GM23248 (cell line): ENCODE measurements around the gene PIP5K1C. TPM values are rescaled to one million over a fixed set of nuclear protein-coding genes. Genes with fewer than 3 reads are reported as not detected.

Source experiments
- DNase-seq: peaks from one replicate; pipeline ENCODE4 v3.0.0-alpha.2; 2015
- H2AFZ ChIP-seq: fragments of 200-600 bp; sonication (generic); 2 replicates; pipeline ENCODE4 v1.6.1; 2016; ENCODE audit warnings: antibody characterized with exemption
- H3F3A ChIP-seq: fragments of 200-600 bp; sonication (generic); 2 replicates; pipeline ENCODE4 v1.6.1; 2016; ENCODE audit warnings: mild to moderate bottlenecking, antibody characterized with exemption, mixed run types; ENCODE audit not compliant: insufficient read depth
- H3K27ac ChIP-seq: fragments of 200-600 bp; sonication (generic); 2 replicates; pipeline ENCODE4 v1.5.1; 2016; ENCODE audit warnings: mild to moderate bottlenecking
- H3K27me3 ChIP-seq: fragments of 200-600 bp; sonication (generic); replicated peaks from 2 replicates; pipeline ENCODE4 v1.6.1; 2016; ENCODE audit warnings: mild to moderate bottlenecking; ENCODE audit not compliant: insufficient read depth
- H3K36me3 ChIP-seq: fragments of 200-600 bp; sonication (generic); 2 replicates; pipeline ENCODE4 v1.6.1; 2016; ENCODE audit warnings: low read depth, mild to moderate bottlenecking
- H3K4me1 ChIP-seq: fragments of 200-600 bp; sonication (generic); 2 replicates; pipeline ENCODE4 v1.6.1; 2016; ENCODE audit warnings: mild to moderate bottlenecking; ENCODE audit not compliant: insufficient read depth
- H3K4me2 ChIP-seq: fragments of 200-600 bp; sonication (generic); one replicate; pipeline ENCODE4 v1.6.1; 2016; ENCODE audit warnings: mild to moderate bottlenecking; ENCODE audit not compliant: unreplicated experiment
- H3K4me3 ChIP-seq: fragments of 200-600 bp; sonication (generic); 2 replicates; pipeline ENCODE4 v1.5.1; 2016; ENCODE audit warnings: mild to moderate bottlenecking
- H3K79me2 ChIP-seq: fragments of 200-600 bp; sonication (generic); 2 replicates; pipeline ENCODE4 v1.6.1; 2016; ENCODE audit warnings: mild to moderate bottlenecking; ENCODE audit not compliant: insufficient read depth
- H3K9ac ChIP-seq: fragments of 200-600 bp; sonication (generic); 2 replicates; pipeline ENCODE4 v1.6.1; 2016; ENCODE audit warnings: mild to moderate bottlenecking
- H3K9me2 ChIP-seq: fragments of 200-600 bp; sonication (generic); 2 replicates; pipeline ENCODE4 v1.6.1; 2016; ENCODE audit warnings: mixed run types, mild to moderate bottlenecking, moderate library complexity; ENCODE audit not compliant: insufficient read depth
- H3K9me3 ChIP-seq: fragments of 200-600 bp; sonication (generic); one replicate; pipeline ENCODE4 v1.6.1; 2017; ENCODE audit warnings: low read depth
- H4K20me1 ChIP-seq: fragments of 200-600 bp; sonication (generic); 2 replicates; pipeline ENCODE4 v1.6.0; 2016; ENCODE audit not compliant: insufficient read depth
- EZH2 ChIP-seq: fragments of 200-600 bp; sonication (generic); IDR thresholded peaks from 2 replicates; pipeline ENCODE4 v1.6.1; 2018; ENCODE audit warnings: antibody characterized with exemption, mild to moderate bottlenecking; ENCODE audit not compliant: insufficient read depth, poor library complexity, severe bottlenecking
- EZH2phosphoT487 ChIP-seq: fragments of 200-600 bp; sonication (generic); IDR thresholded peaks from 2 replicates; pipeline ENCODE4 v1.6.1; 2018; ENCODE audit warnings: antibody characterized with exemption, moderate library complexity, mild to moderate bottlenecking, low read depth; ENCODE audit not compliant: insufficient read depth
- WGBS, 2 experiments: methylation state at CpG; one replicate each; pipeline ENCODE4 v1.1.6; 2015 to 2017; ENCODE audit warnings: low lambda C conversion rate in 2 of 2, low coverage in 1 of 2; ENCODE audit errors: missing lambda C conversion rate in 2 of 2; 5-methylcytosine and 5-hydroxymethylcytosine counted together
- in situ Hi-C: fragments of 300-500 bp; cut with MboI; formaldehyde crosslinking; loops from 2 replicates; pipeline ENCODE4 v1.15.0; 2020
- polyA plus RNA-seq: library from polyadenylated mRNA; unstranded; fragments of >200 nt; fragmentation: Nextera tagmentation; extraction: Ambion mirVana; gene quantifications from 2 replicates; pipeline ENCODE4 v1.2.1, GENCODE V29; 2016
- total RNA-seq: library from RNA; depleted of rRNA; stranded (reverse); fragments of >200 nt; shearing (Covaris generic); gene quantifications from 2 replicates; pipeline ENCODE4 v1.2.3, GENCODE V29; 2014

The PIP5K1C gene
- total and polyA plus RNA-seq, 2 experiments from 2014 or later = 31.2 to 34.0 TPM

DNA sequence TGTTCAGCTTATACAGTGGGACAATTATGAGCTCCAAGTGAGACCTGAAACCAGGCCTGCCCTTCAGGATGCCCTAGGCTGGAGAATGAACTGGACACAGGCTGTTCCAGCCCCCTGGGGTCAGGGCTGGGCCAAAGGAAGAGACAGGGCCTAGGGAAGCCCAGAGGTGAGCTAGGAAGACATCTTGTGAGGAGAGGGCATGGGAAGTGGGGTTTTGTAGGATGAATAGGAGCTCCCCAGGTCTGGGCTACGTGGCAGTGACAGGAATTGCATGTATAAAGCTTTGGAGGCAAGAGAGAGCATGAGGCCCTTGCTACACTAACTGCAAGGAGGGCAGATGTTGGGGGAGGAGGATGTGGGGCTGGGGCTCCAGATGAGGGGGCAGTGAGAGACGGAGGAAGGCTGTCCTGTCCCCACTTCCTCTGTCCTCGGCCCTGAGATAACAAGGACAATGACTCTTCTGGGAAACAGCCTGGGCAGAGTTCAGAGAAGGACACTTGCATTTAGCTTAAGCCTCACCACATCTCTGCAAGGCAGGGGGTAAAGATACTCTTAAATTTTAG lies 92.1 kb downstream of the PIP5K1C start:
- no peak for TF ChIP-seq EZH2phosphoT487
- Histone ChIP-seq H3K9me3 (no peaks in the 10 kb centered on the region), H3K4me2 (peak overlapping the region; percentile 68), H3K36me3 (no peaks in the 10 kb centered on the region), H3K4me1 (no peaks in the 10 kb centered on the region), H2AFZ (no peak overlapping the region), H3K27ac (no peak overlapping the region), H3K9ac (no peak overlapping the region), H3K79me2 (no peaks in the 10 kb centered on the region), H3K4me3 (no peak overlapping the region), H3K9me2 (no peaks in the 10 kb centered on the region), H3K27me3 (no peaks in the 10 kb centered on the region), H3F3A (no peaks in the 10 kb centered on the region; the same call in 1 of the 2 replicates), H4K20me1 (no peaks in the 10 kb centered on the region)
- WGBS, 2 experiments = 98% methylated on average over 3 of the region's 3 CpGs
- in situ Hi-C loops = loop anchor here (25.0 kb wide), 1 partner anchor 296 kb away; no protein-coding TSS in a partner anchor
- no peak for DNase-seq

GRCh38 chr19:3607303-3608078 lies 92.8 kb downstream of the PIP5K1C start:
- Histone ChIP-seq H3K79me2 (no peaks in the 10 kb centered on the region), H4K20me1 (no peaks in the 10 kb centered on the region), H3K9me2 (no peaks in the 10 kb centered on the region), H3K4me1 (no peaks in the 10 kb centered on the region), H3K27me3 (no peaks in the 10 kb centered on the region), H3F3A (no peaks in the 10 kb centered on the region; the same call in 1 of the 2 replicates), H3K4me3 (peak overlapping the region; percentile 70), H2AFZ (peak overlapping the region; percentile 80), H3K9ac (peak overlapping the region; percentile 79), H3K36me3 (no peaks in the 10 kb centered on the region), H3K9me3 (no peaks in the 10 kb centered on the region), H3K27ac (0 out of 2 replicates have a peak overlapping the region, but pooled peaks have one; percentile 17), H3K4me2 (peak overlapping the region; percentile 68)
- in situ Hi-C loops = loop anchor here (25.0 kb wide), 1 partner anchor 295 kb away; no protein-coding TSS in a partner anchor
- DNase-seq = peak; percentile 44
- 31 to 34% methylated on average over 18 to 22 of the region's 22 CpGs for WGBS, 2 experiments
- no peak for TF ChIP-seq EZH2phosphoT487
- no peak for TF ChIP-seq EZH2

- H4K20me1 ChIP-seq = no peaks in the 10 kb centered on the region
- H3F3A ChIP-seq = no peaks in the 10 kb centered on the region; the same call in 1 of the 2 replicates
- H3K9me2 ChIP-seq = no peaks in the 10 kb centered on the region
- H3K9me3 ChIP-seq = no peaks in the 10 kb centered on the region
- DNase-seq = peak; percentile 86
- H3K4me2 ChIP-seq = peak within 1 kb of the TSS; percentile 68
- TF ChIP-seq EZH2 = no peak
- no peak for TF ChIP-seq EZH2phosphoT487
- peak within 1 kb of the TSS; percentile 70 for H3K4me3 ChIP-seq
- no peaks in the 10 kb centered on the region for H3K36me3 ChIP-seq
- H2AFZ ChIP-seq = peak within 1 kb of the TSS; percentile 80
- H3K9ac ChIP-seq = peak within 1 kb of the TSS; percentile 79
- 0 out of 2 replicates have a peak within 1 kb of the TSS, but pooled peaks have one; percentile 17 for H3K27ac ChIP-seq
- no peaks in the 10 kb centered on the region for H3K27me3 ChIP-seq
- in situ Hi-C loops = loop anchor here (25.0 kb wide), 1 partner anchor 294 kb away; no protein-coding TSS in a partner anchor
- no peaks in the 10 kb centered on the region for H3K79me2 ChIP-seq
- 0 to 3% methylated on average over 21 to 26 of the region's 46 CpGs for WGBS, 2 experiments
- H3K4me1 ChIP-seq = no peaks in the 10 kb centered on the region
These were observed 93.5 kb downstream of the PIP5K1C start, which contains the start of gene TBXA2R for GRCh38 chr19:3606690-3607289. Gene TBXA2R, minus strand, starts transcription at chr19:3606875. Its CDS starts 6,241 bp downstream, at chr19:3600634.

DNA sequence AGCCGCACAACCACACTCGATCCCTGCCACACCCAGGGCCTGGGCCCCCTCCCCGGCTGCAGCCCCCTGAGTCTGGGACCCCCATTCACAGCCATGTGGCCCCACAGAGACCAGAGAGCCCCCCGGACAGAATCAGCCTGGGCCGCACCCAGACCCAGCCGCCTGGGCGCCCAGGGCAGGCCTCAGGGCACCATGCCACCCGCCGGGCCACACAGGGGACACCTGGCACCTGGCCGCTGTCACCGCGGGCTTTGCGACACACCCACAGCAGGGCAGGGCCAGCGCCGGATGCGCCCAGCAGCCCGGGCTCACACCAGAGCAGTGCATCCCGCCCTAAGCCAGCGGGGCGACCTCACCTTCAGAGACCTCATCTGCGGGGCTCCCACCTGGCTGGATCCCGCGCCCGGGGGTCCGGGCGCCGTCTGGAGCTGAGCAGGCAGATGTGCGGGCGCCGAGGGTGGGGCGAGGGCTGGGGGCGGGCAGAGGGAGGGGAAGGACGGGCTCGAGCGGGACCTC lies 94.0 kb downstream of the PIP5K1C start:
- TF ChIP-seq EZH2 (no peak), EZH2phosphoT487 (no peak)
- no peaks in the 10 kb centered on the region for H3K9me2 ChIP-seq
- no peaks in the 10 kb centered on the region for H4K20me1 ChIP-seq
- H3K4me1 ChIP-seq = no peaks in the 10 kb centered on the region
- H3K4me3 ChIP-seq = peak overlapping the region; percentile 70
- H3K79me2 ChIP-seq = no peaks in the 10 kb centered on the region
- peak overlapping the region; percentile 80 for H2AFZ ChIP-seq
- no peak overlapping the region for H3K27ac ChIP-seq
- H3K36me3 ChIP-seq = no peaks in the 10 kb centered on the region
- peak overlapping the region; percentile 79 for H3K9ac ChIP-seq
- DNase-seq = peak; percentile 37
- 13 to 14% methylated on average over 23 to 25 of the region's 35 CpGs for WGBS, 2 experiments
- H3K9me3 ChIP-seq = no peaks in the 10 kb centered on the region
- in situ Hi-C loops = loop anchor here (25.0 kb wide), 1 partner anchor 294 kb away; no protein-coding TSS in a partner anchor
- H3K4me2 ChIP-seq = peak overlapping the region; percentile 68
- no peaks in the 10 kb centered on the region; the same call in 1 of the 2 replicates for H3F3A ChIP-seq
- H3K27me3 ChIP-seq = no peaks in the 10 kb centered on the region
